ENCODE data around the gene FSIP1. TPM values are rescaled to one million over a fixed set of nuclear protein-coding genes. Genes with fewer than 3 reads are reported as not detected.

FSIP1 gene
- polyA plus RNA-seq, 1 experiment, result 0.22 TPM

- no peaks in the 10 kb centered on the region for H3K36me3 ChIP-seq (ENCODE audit: control insufficient read depth, insufficient read depth, low read length)
- TF ChIP-seq CTCF (IDR thresholded peaks at IDR 0.05; ENCODE audit: insufficient read depth, low read depth, low read length), result no peak
- H3K27me3 ChIP-seq (ENCODE audit: control insufficient read depth, insufficient read depth, low read length), result no peaks in the 10 kb centered on the region
- DNase-seq (ENCODE audit: low read depth), result no peak
- ChIA-PET CTCF (interaction anchor here (0.6 to 1.4 kb wide), 3 partner anchors 25 to 46 kb away, joined by 3 to 4 read pairs (median 3); no protein-coding TSS in a partner anchor), POLR2A (interaction anchor here (0.6 kb wide), 1 partner anchor 112 kb away, joined by 7 read pairs; no protein-coding TSS in a partner anchor)
- H3K4me3 ChIP-seq (ENCODE audit: low read depth, low read length), result no peak overlapping the region
Measured at GRCh38 chr15:39710681-39711080, 72.0 kb downstream of the FSIP1 start.

GRCh38 chr15:39709941-39710340 is 72.7 kb downstream of the FSIP1 start:
- DNase-seq (ENCODE audit: low read depth), result no peak
- ChIA-PET POLR2A (interaction anchor here (0.6 kb wide), 1 partner anchor 111 kb away, joined by 7 read pairs; no protein-coding TSS in a partner anchor), CTCF (interaction anchor here (0.6 to 1.2 kb wide), 2 partner anchors 24 to 45 kb away, joined by 3 to 4 read pairs; no protein-coding TSS in a partner anchor)
- no peaks in the 10 kb centered on the region for H3K27me3 ChIP-seq (ENCODE audit: control insufficient read depth, insufficient read depth, low read length)
- no peak overlapping the region for H3K4me3 ChIP-seq (ENCODE audit: low read depth, low read length)
- H3K36me3 ChIP-seq (ENCODE audit: control insufficient read depth, insufficient read depth, low read length), result no peaks in the 10 kb centered on the region
- TF ChIP-seq CTCF (IDR thresholded peaks at IDR 0.05; ENCODE audit: insufficient read depth, low read depth, low read length), result no peak

- Histone ChIP-seq H3K4me3 (ENCODE audit: low read depth, low read length) (no peak overlapping the region), H3K27me3 (ENCODE audit: control insufficient read depth, insufficient read depth, low read length) (no peaks in the 10 kb centered on the region), H3K36me3 (ENCODE audit: control insufficient read depth, insufficient read depth, low read length) (no peaks in the 10 kb centered on the region)
- DNase-seq (ENCODE audit: low read depth), result no peak
- ChIA-PET CTCF (no interaction called here), POLR2A (no interaction called here)
- no peak for TF ChIP-seq CTCF (IDR thresholded peaks at IDR 0.05; ENCODE audit: insufficient read depth, low read depth, low read length)
Measured at GRCh38 chr15:39706206-39706605, 76.4 kb downstream of the FSIP1 start.

GRCh38 chr15:39704689-39705088 is 78.0 kb downstream of the FSIP1 start:
- ChIA-PET CTCF (interaction anchor here (0.5 to 1.0 kb wide), 4 partner anchors 11 to 531 kb away, joined by 3 to 4 read pairs (median 4); no protein-coding TSS in a partner anchor), POLR2A (no interaction called here)
- Histone ChIP-seq H3K36me3 (ENCODE audit: control insufficient read depth, insufficient read depth, low read length) (no peaks in the 10 kb centered on the region), H3K27me3 (ENCODE audit: control insufficient read depth, insufficient read depth, low read length) (no peaks in the 10 kb centered on the region), H3K4me3 (ENCODE audit: low read depth, low read length) (no peak overlapping the region)
- no peak for DNase-seq (ENCODE audit: low read depth)
- TF ChIP-seq CTCF (IDR thresholded peaks at IDR 0.05; ENCODE audit: insufficient read depth, low read depth, low read length), result no peak

GRCh38 chr15:39704235-39704634 is 78.4 kb downstream of the FSIP1 start:
- DNase-seq (ENCODE audit: low read depth), result no peak
- no peak overlapping the region for H3K4me3 ChIP-seq (ENCODE audit: low read depth, low read length)
- ChIA-PET POLR2A (no interaction called here), CTCF (interaction anchor here (0.5 to 1.0 kb wide), 4 partner anchors 11 to 530 kb away, joined by 3 to 4 read pairs (median 4); no protein-coding TSS in a partner anchor)
- H3K27me3 ChIP-seq (ENCODE audit: control insufficient read depth, insufficient read depth, low read length), result no peaks in the 10 kb centered on the region
- no peak for TF ChIP-seq CTCF (IDR thresholded peaks at IDR 0.05; ENCODE audit: insufficient read depth, low read depth, low read length)
- H3K36me3 ChIP-seq (ENCODE audit: control insufficient read depth, insufficient read depth, low read length), result no peaks in the 10 kb centered on the region

Measured in BJ (cell line).